ENCODE results near the gene ITGAD. TPM values are rescaled to one million over a fixed set of nuclear protein-coding genes. Genes with fewer than 3 reads are reported as not detected.

The ITGAD gene
- total RNA-seq, 1 donor from 2014 or later, result 0.07 TPM

DNA sequence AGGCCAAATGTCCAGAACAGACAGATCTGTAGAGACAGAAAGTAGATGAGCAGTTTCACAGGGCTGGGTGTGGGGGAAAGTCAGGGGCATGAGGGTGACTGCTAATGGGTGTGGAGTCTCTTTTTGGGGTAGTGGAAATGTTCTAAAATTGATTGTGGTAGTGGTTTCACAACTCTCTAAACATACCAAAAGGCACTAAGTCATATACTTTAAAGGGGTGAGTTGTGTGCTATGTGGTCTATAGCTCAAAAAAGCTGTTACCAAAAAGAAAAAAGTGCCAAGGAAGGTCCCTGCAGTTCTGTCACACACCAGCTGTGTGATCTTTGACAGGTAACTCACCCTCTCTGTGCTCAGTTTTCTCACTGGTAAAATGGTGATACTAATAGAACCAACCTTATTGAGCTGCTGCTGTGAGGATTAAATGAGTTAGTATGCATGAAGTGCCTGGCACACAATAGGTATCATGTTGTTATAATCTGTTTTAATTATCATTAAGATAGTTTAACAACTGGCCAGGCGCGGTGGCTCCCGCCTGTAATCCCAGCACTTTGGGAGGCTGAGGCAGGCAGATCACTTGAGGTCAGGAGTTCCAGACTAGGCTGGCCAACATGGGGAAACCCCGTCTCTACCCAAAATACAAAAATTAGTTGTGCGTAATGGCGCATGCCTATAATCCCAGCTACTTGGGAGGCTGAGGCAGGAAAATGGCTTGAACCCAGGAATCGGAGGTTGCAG lies 27.8 kb upstream of the ITGAD start:
- TF ChIP-seq, protein P1, sequence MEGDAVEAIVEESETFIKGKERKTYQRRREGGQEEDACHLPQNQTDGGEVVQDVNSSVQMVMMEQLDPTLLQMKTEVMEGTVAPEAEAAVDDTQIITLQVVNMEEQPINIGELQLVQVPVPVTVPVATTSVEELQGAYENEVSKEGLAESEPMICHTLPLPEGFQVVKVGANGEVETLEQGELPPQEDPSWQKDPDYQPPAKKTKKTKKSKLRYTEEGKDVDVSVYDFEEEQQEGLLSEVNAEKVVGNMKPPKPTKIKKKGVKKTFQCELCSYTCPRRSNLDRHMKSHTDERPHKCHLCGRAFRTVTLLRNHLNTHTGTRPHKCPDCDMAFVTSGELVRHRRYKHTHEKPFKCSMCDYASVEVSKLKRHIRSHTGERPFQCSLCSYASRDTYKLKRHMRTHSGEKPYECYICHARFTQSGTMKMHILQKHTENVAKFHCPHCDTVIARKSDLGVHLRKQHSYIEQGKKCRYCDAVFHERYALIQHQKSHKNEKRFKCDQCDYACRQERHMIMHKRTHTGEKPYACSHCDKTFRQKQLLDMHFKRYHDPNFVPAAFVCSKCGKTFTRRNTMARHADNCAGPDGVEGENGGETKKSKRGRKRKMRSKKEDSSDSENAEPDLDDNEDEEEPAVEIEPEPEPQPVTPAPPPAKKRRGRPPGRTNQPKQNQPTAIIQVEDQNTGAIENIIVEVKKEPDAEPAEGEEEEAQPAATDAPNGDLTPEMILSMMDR (IDR thresholded peaks at IDR 0.05), result no peak
- POLR2A ChIA-PET, result no interaction called here
- CTCF ChIA-PET, result no interaction called here
- H3K36me3 Mint-ChIP-seq (ENCODE audit: low read depth), result no peaks in the 10 kb centered on the region
- peaks cover 13% of the 10 kb centered on the region for H3K4me1 Mint-ChIP-seq
- H3K4me3 Mint-ChIP-seq, result no peak overlapping the region
- intact Hi-C loops (cut with micrococcal nuclease), result no loop called here
- no peaks in the 10 kb centered on the region for H3K9me3 Mint-ChIP-seq
- DNase-seq (no peak), ATAC-seq (ENCODE audit: low read depth) (no peak)
- no peaks in the 10 kb centered on the region for H3K27me3 Mint-ChIP-seq
- peak overlapping the region; percentile 6 for H3K27ac Mint-ChIP-seq

DNA sequence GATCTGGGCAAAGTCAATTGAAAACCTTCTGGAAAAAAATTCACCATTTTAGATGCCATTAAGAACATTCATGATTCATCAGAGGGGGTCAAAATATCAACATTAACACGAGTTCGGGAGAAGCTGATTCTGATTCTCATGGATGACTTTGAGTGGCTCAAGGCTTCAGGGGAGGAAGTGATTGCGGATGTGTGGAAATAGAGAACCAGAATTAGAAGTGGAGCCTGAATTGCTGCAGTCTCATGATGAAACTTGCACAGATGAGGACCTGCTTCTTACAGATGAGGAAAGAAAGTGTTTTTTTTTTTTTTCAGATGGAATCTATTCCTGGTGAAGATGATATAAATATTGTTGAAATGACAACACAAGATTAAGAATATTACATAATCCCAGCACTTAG lies 25.3 kb upstream of the ITGAD start:
- TF ChIP-seq, protein P1 (IDR thresholded peaks at IDR 0.05), result no peak
- H3K36me3 Mint-ChIP-seq (ENCODE audit: low read depth), result no peaks in the 10 kb centered on the region
- ATAC-seq (ENCODE audit: low read depth) (no peak), DNase-seq (no peak)
- intact Hi-C loops (cut with micrococcal nuclease), result no loop called here
- no peak overlapping the region for H3K27ac Mint-ChIP-seq
- H3K4me1 Mint-ChIP-seq, result peaks cover 13% of the 10 kb centered on the region
- ChIA-PET POLR2A (interaction anchor here (0.6 kb wide), 1 partner anchor 250 kb away, joined by 5 read pairs; the partner anchor contains the start of gene KAT8), CTCF (no interaction called here)
- H3K27me3 Mint-ChIP-seq, result peaks cover 2% of the 10 kb centered on the region
- H3K9me3 Mint-ChIP-seq, result no peaks in the 10 kb centered on the region
- no peak overlapping the region for H3K4me3 Mint-ChIP-seq

DNA sequence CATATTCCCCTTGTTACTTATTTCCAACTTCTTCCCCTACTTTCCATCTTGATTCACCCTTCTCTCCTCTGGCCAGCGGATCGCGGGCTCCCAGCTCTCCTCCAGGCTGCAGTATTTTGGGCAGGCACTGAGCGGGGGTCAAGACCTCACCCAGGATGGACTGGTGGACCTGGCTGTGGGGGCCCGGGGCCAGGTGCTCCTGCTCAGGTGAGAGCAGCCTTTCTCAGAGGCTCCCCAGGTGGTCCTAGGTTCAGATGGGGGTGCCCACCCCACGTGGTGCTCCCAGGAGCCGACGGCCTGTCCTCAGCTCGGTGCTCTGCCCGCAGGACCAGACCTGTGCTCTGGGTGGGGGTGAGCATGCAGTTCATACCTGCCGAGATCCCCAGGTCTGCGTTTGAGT lies 22.1 kb upstream of the ITGAD start:
- ChIA-PET POLR2A (no interaction called here), CTCF (no interaction called here)
- Mint-ChIP-seq H3K9me3 (no peaks in the 10 kb centered on the region), H3K4me1 (peaks cover 9% of the 10 kb centered on the region), H3K27me3 (peaks cover 2% of the 10 kb centered on the region), H3K36me3 (ENCODE audit: low read depth) (peaks cover 2% of the 10 kb centered on the region), H3K4me3 (no peak overlapping the region), H3K27ac (no peak overlapping the region)
- no peak for ATAC-seq (ENCODE audit: low read depth)
- intact Hi-C loops (cut with micrococcal nuclease), result no loop called here
- DNase-seq, result no peak
- TF ChIP-seq, protein P1 (IDR thresholded peaks at IDR 0.05), result no peak

DNA sequence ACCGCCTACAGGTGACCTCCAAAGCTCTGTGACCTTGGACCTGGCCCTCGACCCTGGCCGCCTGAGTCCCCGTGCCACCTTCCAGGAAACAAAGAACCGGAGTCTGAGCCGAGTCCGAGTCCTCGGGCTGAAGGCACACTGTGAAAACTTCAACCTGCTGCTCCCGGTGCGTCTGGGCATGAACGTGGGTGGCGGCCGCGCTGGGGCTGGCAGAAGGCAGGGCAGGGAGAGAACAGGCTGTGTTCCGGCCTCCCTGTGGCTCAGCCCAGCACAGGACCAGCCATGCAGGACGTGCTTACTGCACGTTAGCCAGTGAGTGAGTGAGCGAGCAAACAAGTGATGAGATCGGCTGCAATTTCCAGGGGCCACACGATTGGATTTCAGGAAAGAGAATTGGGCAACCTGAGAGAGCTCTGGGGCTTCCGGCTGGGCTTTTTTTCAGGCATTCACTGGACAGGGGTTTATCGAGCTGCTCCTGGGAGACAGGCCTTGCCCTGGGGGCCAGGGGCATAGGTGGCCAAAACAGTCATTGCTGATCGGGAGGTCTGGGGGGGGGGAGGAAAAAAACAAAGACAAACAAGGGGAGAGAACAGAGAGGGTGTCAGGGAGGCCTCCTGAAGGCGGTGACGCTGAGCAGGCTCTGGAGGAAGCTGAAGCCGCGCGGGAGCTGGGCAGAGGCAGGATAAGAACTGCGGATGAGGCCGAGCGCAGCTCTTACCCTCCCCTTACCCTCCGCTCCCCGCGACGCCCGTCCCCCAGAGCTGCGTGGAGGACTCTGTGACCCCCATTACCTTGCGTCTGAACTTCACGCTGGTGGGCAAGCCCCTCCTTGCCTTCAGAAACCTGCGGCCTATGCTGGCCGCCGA lies 21.3 kb upstream of the ITGAD start:
- peaks cover 2% of the 10 kb centered on the region for H3K27me3 Mint-ChIP-seq
- DNase-seq, result no peak
- peaks cover 2% of the 10 kb centered on the region for H3K36me3 Mint-ChIP-seq (ENCODE audit: low read depth)
- no peak overlapping the region for H3K4me3 Mint-ChIP-seq
- POLR2A ChIA-PET, result interaction anchor here (0.6 kb wide), 1 partner anchor 195 kb away, joined by 4 read pairs; no protein-coding TSS in a partner anchor
- no peak for ATAC-seq (ENCODE audit: low read depth)
- H3K4me1 Mint-ChIP-seq, result peaks cover 11% of the 10 kb centered on the region
- no peaks in the 10 kb centered on the region for H3K9me3 Mint-ChIP-seq
- no peak overlapping the region for H3K27ac Mint-ChIP-seq
- TF ChIP-seq, protein P1 (IDR thresholded peaks at IDR 0.05), result no peak
- CTCF ChIA-PET, result no interaction called here
- intact Hi-C loops (cut with micrococcal nuclease), result no loop called here

DNA sequence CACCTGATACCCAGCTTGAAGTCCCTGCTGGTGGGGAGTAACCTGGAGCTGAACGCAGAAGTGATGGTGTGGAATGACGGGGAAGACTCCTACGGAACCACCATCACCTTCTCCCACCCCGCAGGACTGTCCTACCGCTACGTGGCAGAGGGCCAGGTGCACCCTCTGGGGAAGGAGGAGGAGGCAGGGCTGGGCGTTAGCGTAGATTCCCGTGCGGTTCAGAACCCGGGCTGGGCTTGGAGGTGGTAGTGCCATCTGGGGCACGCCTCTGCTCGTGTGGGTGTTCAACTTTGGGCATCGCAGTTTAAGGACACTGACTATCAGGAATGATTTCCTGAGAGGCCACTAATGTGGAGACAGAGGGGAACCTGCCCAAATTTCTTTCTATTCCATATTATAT lies 19.9 kb upstream of the ITGAD start:
- TF ChIP-seq, protein P1 (IDR thresholded peaks at IDR 0.05), result no peak
- ATAC-seq (ENCODE audit: low read depth) (no peak), DNase-seq (no peak)
- peaks cover 2% of the 10 kb centered on the region for H3K27me3 Mint-ChIP-seq
- no peaks in the 10 kb centered on the region for H3K9me3 Mint-ChIP-seq
- H3K4me1 Mint-ChIP-seq, result peaks cover 3% of the 10 kb centered on the region
- CTCF ChIA-PET, result no interaction called here
- H3K36me3 Mint-ChIP-seq (ENCODE audit: low read depth), result peaks cover 2% of the 10 kb centered on the region
- H3K27ac Mint-ChIP-seq, result no peak overlapping the region
- no peak overlapping the region for H3K4me3 Mint-ChIP-seq
- POLR2A ChIA-PET, result interaction anchor here (0.5 kb wide), 1 partner anchor 374 kb away, joined by 3 read pairs; no protein-coding TSS in a partner anchor
- intact Hi-C loops (cut with micrococcal nuclease), result no loop called here

All from activated B cell treated with CpG ODN at 0.5 μM for 24 hours (primary cell).